GM19372 (cell line): Measurements from ENCODE around the gene GLDN.
"Not testable (repeated sequence)": the region's sequence is repeated elsewhere in the genome, so short reads cannot be mapped to it uniquely, and the experiment has no call there.

Experiments
- ATAC-seq: cut with Tn5 transposase; IDR thresholded peaks from one replicate; pipeline ENCODE4 v1.9.1; 2021; ENCODE audit warnings: mild to moderate bottlenecking, low read depth, moderate library complexity; ENCODE audit not compliant: unreplicated experiment

GLDN gene

GRCh38 chr15:51438526-51438925 lies 97.1 kb downstream of the GLDN start:
- ATAC-seq = no peak

- no peak for ATAC-seq
These were observed 101.9 kb downstream of the GLDN start for GRCh38 chr15:51443282-51443914.

- no peak for ATAC-seq
These were observed 102.7 kb downstream of the GLDN start for GRCh38 chr15:51444112-51444511.

- ATAC-seq = no peak
These were observed 103.4 kb downstream of the GLDN start for GRCh38 chr15:51444807-51445206.

- ATAC-seq = not testable (repeated sequence)
These were observed 104.7 kb downstream of the GLDN start for GRCh38 chr15:51446029-51446744.

GRCh38 chr15:51447855-51448621 lies 106.6 kb downstream of the GLDN start:
- ATAC-seq = no peak

GRCh38 chr15:51448622-51449399 lies 107.4 kb downstream of the GLDN start:
- ATAC-seq = no peak

GRCh38 chr15:51450001-51450400 lies 108.5 kb downstream of the GLDN start:
- ATAC-seq = no peak
